GM18507 (cell line): Measurements from ENCODE around the gene CMBL.
"Not testable (repeated sequence)": the region's sequence is repeated elsewhere in the genome, so short reads cannot be mapped to it uniquely, and the experiment has no call there.

Experiments used
- DNase-seq: peaks from one replicate; pipeline ENCODE4 v3.0.0; 2011; ENCODE audit warnings: low read depth; ENCODE audit not compliant: insufficient read length; ENCODE audit errors: extremely low spot score
- FAIRE-seq: peaks from 2 replicates; lab custom pipeline; 2011; peaks lifted over from hg19 to GRCh38; lab: Jason Lieb, UNC

The CMBL gene

DNA sequence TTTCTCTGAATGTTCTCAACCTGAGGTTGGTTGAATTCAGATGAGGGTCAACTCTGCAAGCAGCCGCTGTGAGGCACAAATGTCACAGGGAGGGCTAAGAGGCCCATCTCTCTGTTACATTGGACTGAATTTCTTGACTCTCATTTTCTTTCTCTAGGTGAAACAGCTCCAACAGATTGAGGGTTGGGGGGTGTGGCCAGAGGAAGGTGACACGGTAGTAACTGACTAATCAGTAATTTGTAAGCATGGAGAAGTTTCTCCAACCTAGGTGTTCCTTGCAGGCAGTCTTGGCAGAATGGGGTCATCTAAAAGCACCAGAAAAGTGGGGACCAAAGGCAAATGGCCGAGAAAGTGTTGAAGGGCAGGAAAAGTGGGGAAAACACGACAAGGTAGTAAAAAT lies 40.9 kb downstream of the CMBL start:
- no peak for DNase-seq
- FAIRE-seq, result no peak

DNA sequence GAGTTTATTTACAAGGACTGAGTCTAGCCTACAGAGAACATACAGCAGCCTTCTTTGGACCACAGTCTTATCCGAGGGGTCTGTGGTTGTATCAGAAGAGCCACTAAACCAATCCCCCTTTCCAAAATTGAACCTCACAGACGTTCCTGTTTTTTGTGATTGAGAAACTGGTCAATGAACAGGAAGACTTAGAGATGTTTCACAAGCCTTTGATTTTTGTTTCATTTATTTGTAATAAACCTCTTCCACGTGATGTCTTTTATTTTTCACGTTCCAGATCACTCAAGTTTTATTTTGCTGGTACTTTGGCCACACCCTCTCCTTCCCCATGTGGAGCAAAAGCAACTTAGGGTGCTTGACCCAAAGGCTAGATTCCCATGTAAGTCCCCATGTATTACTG lies 41.6 kb downstream of the CMBL start:
- no peak for DNase-seq

DNA sequence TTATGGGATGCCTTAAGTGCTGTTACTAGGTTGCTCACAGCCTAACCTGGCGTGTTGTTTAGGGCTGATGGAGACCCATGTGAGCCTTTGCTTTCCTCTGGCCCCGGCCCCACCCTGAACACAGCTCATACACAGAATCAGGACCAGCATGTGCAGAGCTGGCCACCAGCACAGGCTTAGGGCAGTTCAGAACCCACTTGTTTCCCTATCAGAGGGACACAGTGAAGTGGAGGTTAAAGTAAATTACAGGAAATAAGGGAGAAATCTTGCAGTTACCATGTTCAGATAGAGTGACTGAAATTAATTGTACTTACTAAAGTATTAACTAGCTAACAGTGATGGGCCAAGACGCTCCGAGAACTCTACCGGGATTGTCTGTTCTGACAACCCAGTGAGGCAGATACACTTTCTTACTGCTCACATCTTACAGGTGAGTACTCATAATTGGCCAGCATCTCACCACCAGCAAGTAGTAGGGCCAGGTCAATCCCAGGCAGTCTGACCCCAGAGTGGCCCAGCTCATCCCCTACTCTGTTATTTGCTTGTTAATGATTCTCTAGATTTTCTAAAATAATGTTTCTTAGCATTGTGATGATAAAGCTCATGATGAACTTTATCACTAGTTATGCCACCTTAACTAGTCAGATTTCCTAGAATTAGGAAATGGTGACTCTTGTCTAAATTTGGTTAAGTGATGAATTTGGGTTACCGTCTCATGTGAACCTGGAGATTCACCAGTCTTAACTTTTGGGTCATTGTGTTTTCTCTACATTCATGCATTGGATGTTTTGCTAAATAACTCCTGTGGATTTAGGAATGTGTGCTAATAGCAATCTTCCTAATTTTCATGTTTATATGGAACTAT lies 42.2 kb downstream of the CMBL start:
- FAIRE-seq (no peak), DNase-seq (no peak)

More for the DNA sequence above, 41.6 kb downstream of the CMBL start:
- no peak for FAIRE-seq

DNA sequence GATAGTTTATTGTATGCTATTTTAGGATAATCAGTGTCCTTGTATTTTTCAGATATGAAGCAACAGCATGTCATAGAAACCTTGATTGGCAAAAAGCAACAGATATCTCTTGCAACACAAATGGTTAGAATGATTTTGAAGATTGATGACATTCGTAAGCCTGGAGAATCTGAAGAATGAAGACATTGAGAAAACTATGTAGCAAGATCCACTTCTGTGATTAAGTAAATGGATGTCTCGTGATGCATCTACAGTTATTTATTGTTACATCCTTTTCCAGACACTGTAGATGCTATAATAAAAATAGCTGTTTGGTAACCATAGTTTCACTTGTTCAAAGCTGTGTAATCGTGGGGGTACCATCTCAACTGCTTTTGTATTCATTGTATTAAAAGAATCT lies 43.1 kb downstream of the CMBL start:
- no peak for FAIRE-seq
- DNase-seq, result no peak

DNA sequence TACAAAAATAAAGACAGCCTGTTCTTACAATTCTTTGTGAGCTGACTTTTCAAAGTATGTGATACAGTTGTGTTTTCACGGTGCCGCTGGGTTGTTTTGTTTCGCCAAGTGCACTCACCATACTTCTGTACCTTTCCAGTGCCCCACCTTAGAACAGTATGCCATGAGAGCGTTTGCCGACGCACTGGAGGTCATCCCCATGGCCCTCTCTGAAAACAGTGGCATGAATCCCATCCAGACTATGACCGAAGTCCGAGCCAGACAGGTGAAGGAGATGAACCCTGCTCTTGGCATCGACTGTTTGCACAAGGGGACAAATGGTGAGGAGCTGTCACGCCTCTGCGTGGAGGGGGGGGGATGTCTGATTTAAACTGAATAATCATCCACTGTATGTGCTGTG lies 44.7 kb downstream of the CMBL start:
- no peak for DNase-seq
- FAIRE-seq, result no peak

DNA sequence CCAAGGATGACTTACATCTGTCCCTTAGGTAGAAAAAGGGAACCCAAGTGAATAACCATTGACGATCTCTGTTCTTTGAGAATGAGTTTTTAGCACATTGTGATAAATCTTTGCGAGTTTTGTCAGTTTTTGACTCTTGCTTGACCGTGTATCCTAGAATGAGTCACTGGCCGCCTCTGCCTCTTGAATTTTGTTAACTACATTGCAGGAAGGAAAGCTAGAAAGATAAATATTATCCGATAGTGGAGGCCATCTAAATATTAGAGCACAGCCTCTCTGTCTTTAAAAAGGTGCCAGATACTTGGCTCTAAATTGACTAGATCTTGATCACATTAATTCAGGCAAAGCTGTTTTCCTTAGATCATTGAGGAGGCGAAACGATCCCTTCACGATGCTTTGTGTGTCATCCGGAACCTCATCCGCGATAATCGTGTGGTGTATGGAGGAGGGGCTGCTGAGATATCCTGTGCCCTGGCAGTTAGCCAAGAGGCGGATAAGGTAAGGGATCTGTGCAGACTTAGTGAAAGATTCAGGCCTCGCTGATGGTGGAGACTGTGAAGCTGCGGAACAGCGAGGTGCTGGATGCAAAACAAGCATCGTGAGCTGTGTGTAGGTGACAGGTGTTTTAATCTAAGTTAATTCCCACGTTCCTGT lies 45.5 kb downstream of the CMBL start:
- DNase-seq, result no peak
- FAIRE-seq, result no peak

DNA sequence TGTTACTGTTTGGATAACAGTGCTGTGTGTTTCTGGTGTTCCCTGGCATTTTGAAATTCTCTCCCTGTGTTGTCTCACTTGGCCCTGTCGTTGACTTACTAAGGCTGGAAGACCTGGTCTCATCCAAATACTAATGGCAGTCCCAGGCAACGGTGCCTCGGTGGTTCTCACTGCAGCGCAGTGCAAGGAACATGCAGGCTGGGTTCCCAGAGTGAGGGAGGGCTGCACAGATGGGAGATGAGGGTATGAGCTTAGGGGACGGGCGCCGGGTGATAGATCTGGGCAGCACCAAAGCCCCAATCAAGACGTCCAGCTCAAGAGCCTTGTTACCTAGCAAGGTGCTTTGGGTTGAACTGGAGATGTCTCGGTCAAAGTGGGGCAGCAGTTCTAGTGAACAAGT lies 46.6 kb downstream of the CMBL start:
- FAIRE-seq (no peak), DNase-seq (no peak)

DNA sequence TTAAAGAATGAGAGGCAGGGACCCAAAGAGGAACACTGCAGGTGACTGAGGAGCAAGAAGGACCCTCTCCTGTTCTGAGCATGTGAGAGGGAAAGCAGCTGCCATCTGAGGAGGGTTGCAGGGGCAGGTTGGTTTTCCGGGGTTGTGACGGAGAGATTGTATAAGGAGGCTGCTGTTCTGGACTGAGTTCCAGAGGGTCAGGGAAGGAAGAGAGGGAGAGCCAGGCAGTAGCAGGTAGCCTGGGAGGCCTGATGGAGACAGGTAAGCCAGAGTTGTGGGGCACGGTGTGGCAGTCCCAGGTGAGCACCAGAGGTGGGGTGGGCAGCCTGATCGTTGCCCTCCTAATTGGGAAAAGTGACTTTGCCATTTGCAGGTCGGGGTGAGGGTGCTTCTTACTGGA lies 47.8 kb downstream of the CMBL start:
- DNase-seq (no peak), FAIRE-seq (no peak)

DNA sequence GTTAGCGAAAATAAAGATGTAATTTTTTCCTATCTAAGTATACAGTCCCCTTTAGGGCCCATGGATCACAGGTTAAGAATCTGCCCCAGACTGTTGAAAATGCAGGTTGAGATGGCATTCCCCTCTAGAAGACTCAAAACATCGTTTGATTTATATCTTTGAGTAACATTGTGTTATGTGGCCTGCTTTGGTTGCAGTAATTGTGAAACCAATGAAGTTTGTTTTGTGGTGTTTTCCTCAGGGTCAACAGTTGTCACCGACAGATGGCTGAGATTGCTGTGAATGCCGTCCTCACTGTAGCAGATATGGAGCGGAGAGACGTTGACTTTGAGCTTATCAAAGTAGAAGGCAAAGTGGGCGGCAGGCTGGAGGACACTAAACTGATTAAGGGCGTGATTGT lies 49.8 kb downstream of the CMBL start:
- DNase-seq (no peak), FAIRE-seq (no peak)

DNA sequence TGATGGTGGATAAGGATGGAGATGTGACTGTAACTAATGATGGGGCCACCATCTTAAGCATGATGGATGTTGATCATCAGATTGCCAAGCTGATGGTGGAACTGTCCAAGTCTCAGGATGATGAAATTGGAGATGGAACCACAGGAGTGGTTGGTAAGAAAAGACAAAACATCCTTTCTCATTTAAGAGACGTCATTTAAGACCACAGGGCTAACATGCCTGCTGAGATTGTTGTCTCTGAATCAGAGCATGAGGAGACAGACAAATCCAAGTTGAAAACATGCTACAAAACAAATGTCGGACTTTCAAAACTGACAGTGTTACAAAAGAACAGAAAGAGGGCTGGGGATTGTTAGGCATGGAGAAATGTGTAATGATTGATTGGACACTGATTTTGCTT lies 53.0 kb downstream of the CMBL start:
- no peak for DNase-seq
- no peak for FAIRE-seq

DNA sequence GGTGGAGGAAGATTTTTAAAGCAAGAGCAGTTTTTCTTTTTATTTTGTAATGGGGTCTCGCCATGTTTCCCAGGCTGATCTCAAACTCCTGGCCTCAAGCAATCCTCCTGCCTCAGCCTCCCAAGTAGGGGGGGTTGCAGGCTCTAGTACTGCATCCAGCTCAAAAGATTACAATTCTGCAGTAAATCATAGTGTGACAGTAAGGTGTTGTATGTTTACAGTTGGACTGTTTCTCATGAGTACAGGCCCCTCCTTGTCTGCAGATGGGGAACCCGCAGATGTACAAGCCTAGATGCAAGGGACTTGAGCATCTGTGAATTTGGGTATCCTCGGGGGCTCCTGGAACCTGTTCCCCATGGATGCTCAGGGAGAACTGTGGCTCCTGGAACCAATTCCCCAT lies 54.3 kb downstream of the CMBL start:
- no peak for FAIRE-seq
- DNase-seq, result no peak

DNA sequence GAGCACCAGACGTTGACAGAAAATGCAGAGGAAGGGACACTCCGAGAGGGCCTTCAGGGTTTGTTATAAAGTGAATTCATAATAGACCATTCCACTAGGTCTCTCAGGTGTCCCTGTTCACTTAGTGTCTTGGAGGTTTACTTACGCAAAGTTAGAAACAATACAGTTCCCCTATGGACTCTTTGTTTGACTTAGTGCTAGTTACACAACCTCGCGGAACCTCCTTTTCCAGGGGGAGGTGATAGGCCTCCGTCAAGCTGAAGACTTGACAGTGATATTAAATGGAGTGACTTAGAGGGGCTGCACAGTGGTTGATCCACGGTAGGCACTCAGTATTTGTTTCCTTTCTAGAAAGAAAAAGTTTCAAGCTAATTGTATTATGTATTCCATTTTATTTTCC lies 56.3 kb downstream of the CMBL start:
- FAIRE-seq, result no peak
- no peak for DNase-seq

DNA sequence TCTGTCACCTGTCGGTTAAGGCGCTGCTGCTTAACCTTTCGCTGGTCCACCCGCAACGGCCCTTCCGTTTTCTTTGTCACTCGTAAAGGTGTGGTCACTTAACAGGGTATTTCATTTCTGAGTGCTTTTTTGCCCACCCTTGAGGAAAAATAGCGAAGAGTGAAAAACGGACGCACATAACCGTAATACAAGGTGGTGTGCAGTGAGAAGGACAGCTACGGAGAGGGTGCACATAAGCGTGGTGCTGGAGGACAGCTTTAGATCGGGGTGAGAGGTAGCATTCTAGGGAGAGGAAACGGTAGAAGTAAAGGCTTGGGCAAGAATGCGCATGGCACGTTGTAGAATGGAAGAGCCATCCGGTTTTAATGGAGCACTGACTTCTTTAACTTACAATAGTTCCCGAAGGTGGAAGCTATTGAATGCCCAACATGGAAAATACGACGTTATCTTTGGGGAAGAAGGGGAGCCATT lies 56.9 kb downstream of the CMBL start:
- FAIRE-seq (no peak), DNase-seq (no peak)

DNA sequence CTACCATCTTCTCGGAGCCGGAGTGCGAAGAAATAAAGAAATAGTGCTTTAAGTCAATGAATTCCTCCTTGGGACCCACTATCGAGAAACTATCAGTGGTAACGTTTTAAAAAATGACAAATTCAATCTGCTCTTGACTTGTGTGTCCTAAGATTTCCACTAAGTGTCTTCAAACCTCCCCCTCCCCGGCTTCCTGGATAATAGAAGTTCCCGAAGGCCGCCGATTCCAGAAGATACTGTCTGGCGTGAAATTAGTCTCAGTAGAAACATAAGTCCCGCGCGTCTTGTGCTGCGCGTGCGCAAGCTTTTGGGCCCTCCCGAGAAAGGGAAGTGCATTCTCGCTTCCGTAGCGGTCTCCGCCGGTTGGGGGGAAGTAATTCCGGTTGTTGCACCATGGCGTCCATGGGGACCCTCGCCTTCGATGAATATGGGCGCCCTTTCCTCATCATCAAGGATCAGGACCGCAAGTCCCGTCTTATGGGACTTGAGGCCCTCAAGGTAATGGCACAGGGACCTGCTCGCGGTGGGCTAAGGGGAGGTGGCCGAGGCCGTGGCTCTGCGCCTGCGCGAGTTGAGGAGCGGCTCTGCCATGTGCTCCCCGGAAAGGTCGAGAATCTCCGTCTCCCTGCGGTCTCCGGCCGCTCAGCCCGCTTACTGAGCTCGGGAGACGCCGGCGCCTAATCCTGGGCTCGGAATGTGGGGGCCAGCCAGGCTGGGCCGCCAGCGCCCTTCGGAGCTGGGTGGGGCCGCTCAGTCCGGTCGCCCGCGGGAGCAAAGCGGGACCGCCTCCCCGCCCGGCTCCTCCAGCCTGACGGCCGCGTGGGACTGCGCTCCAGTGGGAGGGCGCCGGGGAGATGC lies 57.5 kb downstream of the CMBL start, which contains the start of gene CCT5:
CCT5 (plus strand) TSS at position 333 of the 858 bp plus-strand sequence; CDS start at position 394, 61 bp downstream.
- DNase-seq, result peak; percentile 94
- FAIRE-seq, result peak; percentile 87

DNA sequence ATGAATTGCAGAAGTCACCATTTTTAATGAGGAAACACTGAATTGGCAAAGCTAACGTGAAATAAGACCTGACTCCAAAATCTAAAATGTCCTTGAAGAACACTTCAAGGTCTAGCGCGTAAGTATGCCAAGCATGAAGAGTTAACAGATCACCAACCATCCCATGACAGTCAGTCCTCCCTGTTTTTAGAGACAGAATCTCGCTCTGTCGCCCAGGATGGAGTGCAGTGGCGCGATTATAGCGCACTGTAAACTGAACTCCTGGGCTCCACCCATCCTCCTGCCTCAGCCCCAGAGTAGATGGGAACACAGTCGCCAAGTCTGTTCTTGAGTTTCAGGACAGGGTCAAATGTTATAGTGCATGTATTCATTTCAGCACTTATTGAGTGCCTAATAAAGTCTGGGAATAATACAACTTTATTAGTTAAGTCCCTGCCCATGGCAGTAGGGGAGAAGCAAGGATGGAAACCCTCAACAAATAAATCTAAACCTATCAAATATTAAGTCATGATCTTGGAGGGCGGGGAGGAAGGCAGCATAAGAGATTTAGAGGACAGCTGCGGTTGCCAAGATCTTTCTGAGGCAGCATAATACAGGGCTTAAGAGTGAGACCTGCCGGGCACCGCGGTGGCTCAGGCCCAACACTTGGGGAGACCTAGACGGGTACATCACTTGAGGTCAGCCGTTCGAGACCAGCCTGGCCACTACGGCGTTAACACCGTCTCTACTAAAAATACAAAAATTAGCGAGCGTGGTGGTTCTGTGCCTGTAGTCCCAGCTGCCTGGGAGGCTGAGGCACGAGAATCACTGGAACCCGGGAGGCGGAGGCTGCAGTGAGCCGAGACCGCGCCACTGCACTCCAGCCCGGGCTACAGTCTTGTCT lies 59.1 kb downstream of the CMBL start:
- FAIRE-seq (no peak), DNase-seq (no peak)

DNA sequence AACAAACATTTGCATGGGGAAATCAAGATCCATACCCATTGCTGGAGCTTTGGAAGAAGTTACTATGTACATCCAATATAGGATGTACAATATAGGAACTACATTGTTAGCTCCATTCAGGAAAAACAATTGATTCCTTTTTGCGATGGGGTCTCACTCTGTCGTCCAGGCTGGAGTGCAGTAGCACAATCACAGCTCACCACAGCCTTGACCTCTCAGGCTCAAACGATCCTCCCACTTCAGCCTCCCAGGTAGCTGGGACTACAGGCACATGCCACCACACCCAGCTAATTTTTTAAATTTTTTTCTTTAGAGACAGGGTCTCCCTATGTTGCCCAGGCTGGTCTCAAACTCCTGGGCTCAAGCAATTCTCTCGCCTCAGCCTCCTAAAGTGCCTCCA lies 60.5 kb downstream of the CMBL start:
- FAIRE-seq, DNase-seq: not testable (repeated sequence)

DNA sequence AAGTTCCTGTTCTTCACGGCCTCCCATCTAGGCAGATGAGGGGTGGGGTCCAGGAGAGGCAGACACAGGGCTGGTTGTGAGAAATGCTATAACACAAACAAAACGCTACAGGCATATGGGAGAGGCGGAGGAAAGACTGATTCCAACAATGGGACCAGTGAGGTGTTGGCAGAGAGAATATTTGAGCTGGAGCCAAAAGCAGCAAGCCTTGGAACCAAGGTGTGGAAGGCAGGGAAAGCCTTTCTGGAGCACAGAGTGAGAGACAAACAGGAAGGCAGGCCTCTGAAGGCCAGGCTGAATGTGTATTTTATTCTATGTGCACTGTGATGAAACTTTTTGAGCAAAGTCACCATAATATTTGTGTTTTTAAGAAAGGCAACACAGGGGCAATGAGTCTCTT lies 60.9 kb downstream of the CMBL start:
- DNase-seq (no peak), FAIRE-seq (no peak)

DNA sequence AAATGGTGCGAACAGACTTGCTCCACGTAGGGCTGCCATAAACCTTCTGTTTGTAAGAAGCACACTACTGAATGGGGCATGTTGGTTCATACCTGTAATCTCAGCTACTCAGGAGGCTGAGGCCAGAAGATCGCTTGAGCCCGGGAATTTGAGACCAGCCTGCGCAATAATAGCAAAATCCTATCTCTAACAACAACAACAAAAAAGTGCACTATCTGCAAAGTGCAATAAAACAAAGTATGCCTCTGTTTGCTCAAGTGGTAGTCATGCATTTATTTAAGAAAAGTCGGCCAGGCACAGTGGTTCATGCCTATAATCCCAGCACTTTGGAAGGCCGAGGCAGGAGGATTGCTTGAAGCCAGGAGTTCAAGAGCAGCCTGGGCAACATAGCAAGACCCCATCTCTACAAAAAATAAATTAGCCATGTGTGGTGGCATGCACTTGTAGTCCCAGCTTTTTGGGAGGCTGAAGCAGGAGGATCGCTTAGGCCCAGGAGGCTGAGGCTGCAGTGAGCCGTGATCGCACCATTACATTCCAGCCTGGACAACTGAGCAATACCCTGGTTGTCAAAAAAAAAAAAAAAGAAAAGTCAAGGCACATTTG lies 63.3 kb downstream of the CMBL start:
- DNase-seq (no peak), FAIRE-seq (no peak)
